ENCODE data around the gene B9D1.
"Not testable (repeated sequence)": the region's sequence is repeated elsewhere in the genome, so short reads cannot be mapped to it uniquely, and the experiment has no call there.

B9D1 gene

GRCh38 chr17:19357351-19357750 lies 5.2 kb downstream of the B9D1 start:
- DNase-seq, result no peak

GRCh38 chr17:19354748-19355147 lies 7.8 kb downstream of the B9D1 start:
- DNase-seq, result no peak

DNA sequence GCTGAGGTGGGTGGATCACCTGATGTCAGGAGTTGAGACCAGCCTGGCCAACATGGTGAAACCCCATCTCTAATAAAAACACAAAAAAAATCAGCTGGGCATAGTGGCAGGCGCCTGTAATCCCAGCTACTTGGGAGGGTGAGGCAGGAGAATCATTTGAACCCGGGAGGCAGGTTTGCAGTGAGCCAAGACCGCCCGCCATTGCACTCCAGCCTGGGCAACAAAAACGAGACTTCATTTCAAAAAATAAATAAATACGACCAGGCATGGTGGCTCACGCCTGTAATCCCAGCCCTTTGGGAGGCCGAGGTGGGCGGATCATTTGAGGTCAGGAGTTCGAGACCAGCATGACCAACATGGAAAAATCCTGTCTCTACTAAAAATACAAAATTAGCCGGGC lies 9.1 kb downstream of the B9D1 start:
- not testable (repeated sequence) for DNase-seq

DNA sequence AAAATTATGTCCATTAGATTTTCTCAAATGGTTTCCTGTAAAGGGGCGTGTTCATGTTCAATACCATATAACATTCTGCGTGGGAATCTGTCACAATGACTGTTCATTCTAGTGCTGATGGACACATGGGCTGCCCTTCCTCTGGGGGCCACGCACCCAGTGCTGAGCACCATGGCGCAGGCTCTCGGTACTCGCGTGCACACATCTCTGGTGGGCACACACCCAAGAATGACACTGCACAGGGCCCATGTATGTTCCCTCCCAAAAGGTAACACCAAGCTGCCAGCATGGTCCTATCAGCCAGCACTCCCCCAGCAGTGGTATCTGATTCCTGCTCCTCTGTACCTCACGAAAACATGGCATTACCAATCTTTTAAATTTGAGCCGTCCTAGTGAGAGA lies 13.7 kb downstream of the B9D1 start:
- no peak for DNase-seq

GRCh38 chr17:19348081-19348650 lies 14.4 kb downstream of the B9D1 start:
- no peak for DNase-seq

- DNase-seq, result no peak
Measured at GRCh38 chr17:19347323-19348080, 15.0 kb downstream of the B9D1 start.

DNA sequence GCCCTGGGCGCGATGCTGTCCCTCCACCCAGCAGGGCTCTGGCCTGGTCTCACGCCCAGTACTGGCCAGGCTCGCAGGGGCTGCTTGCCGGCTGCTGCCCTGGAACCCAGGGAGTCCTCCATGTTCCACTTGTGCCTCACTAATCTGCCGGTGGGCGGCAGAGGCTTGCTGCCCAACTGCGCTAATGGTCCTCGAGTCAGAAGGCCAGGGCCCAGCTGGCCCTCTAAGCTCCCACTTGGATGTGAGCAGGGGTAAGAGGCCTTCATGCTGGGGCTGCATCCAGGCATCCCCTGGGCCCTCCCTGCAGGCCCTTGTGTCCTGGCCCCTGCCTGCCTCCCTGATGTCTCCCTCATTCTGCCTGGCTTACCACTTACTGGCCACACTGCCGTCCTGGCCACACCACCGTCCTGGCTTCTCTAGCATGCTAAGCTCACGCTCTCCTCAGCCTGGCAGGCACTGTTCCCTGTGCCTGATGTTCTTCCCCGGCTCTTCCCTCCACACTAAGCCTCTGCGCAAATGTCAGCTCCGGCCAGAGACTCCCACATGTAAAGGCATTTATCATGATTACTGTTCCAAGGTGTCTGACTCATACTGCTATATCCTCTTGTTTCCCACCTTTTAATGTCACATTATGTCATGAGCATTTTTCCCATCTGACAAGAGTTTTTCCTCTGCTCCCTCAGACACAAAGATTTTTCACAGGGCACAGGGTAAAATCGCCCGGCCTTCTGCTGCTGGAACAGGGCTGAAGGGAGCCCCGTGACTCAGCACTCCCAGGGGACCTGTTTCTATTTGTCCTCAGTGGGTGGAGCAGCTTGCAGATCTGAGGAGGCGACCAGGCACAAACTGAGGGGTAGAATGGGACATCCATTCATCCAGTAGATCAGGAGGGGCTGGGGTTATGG lies 15.9 kb downstream of the B9D1 start:
- no peak for DNase-seq

GRCh38 chr17:19345486-19346350 lies 16.8 kb downstream of the B9D1 start:
- no peak for DNase-seq

- no peak for DNase-seq
Measured at GRCh38 chr17:19345067-19345460, 17.5 kb downstream of the B9D1 start.

DNA sequence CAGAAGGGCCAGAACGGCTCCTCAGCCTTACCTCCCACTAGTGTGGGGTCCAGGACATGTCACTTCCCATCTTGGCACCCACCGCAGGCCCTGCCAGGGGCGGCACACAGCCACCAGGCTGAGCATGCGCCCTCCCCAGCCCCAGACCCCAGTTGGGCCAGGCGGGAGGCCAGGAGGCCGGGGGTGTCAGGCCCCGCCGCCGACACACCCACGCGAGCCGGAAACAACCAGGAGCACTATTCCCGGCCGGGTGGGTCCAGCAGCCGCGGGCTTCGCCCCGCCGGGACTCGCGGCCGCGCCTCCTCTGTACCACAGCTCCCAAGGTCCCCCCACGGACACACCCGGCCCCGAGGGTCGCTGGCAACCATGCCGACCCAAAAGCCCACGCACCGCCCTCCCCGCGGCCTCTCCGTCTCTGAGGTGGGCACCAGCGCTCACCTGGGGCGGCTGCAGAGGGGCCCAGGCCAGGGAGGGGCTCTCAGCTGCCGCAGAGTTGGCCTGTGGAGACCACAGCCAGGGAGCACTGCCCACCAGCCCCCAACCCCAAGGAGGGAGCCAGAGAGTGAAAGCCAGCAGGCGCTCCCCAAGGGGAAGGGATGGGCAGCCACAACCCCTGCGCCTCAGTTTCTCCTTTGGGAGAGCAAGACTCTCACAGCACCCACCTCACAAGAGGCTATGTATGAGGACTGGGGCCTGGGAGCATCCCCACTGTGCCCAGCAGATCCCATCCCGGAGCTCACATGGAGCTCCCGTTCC lies 18.0 kb downstream of the B9D1 start:
- DNase-seq, result no peak

GRCh38 chr17:19343671-19344151 lies 18.8 kb downstream of the B9D1 start:
- DNase-seq, result no peak

- no peak for DNase-seq
Measured at GRCh38 chr17:19343256-19343630, 19.3 kb downstream of the B9D1 start.

DNA sequence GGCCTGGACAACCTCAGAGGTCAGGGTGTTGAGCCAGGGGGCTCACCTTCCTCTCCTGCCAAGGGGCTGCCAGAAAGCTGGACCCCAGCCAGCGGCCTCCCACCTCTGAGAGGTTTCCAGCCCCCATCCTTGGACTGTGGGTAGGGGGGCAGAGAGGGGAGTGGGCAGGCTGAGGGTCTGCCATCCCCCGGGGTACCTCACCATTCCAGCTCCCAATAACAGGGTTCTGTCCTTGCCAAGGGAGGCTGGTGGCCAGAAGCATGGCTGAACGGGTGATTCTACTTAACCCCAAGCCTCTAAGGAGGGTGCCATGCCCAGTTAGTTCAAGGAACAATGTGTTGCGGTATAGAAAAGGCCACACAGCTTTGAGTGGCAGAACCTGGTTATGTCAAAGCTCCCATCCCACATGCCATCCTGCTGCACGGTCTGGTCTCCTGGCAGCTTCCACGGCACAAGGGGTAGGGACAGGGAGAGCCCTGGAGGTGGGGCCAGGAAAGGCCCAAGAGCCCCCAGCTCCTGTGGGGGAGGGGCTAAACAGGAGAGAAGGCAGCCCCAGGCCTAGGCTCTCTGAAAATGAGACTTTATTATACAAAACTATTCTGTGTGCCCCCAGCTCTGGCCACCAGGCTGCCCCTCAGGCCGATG lies 19.8 kb downstream of the B9D1 start:
- no peak for DNase-seq

DNA sequence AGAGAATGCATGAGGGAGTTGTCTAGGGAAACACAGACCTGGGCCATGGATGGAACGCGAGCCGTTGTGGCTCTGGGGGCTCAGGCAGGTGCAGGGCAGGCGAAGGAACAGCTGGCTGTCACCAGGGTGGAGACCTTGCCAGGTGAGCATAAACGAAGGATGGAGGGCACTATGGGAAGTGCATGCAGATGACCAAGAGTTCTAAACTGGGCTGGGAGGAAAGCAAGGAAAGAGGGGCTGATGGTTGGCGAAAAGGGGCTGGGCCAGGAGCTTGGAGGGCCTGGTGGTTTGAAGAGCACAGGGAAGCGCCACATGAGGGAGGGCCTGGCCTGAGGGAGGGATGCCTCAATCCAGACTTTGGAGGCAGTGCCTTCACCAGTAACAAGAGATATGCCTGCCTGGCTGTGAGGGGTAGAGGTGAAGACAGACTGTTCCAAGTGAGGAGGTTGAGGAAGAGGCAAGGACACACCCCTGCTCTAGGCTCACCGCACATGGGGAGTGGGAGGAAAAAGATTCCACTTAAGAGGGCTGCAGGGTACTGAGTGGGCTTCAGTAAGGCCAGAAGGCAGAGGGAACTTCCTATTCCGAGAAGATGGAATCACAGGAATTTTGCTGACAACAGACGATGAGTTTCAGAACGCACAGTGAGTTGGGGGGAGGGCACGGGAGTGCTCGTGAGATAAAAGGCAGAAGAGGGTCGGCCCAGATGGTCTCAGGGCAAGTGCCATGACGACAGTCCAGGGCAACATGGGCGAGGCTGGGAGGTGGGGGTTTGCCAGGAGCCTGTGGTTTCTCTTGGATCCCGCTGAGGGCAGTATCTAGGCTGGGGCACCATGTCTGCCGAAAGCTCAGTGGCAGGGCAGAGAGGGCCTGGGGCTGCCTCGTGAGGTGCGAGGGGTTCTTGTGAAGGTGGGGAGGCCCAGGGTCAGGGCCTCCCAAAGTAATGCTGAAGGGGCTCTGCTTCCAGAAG lies 20.6 kb downstream of the B9D1 start:
- DNase-seq, result no peak

DNA sequence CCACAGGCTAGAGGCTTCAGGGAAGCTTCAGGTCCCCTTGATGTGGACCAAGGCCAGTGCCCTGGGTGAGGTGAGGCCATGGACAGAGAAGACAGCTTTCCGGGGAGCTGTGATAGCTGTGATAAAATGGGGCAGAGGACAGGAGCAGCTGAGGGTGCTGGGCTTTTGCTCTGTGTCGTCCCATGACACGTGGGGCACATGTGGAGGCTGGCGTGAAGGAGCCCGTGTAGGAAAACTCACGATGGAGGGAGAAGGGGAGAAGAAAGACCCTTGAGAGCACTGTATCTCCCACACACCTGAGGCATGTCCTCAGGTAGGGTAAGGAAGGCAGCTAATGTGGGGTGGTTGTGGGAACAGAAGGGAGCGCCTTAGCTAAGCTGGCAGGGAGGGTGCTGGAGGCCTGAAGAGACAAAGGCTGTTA lies 21.3 kb downstream of the B9D1 start:
- DNase-seq, result no peak

- no peak for DNase-seq
Measured at GRCh38 chr17:19339341-19339815, 23.1 kb downstream of the B9D1 start.

DNA sequence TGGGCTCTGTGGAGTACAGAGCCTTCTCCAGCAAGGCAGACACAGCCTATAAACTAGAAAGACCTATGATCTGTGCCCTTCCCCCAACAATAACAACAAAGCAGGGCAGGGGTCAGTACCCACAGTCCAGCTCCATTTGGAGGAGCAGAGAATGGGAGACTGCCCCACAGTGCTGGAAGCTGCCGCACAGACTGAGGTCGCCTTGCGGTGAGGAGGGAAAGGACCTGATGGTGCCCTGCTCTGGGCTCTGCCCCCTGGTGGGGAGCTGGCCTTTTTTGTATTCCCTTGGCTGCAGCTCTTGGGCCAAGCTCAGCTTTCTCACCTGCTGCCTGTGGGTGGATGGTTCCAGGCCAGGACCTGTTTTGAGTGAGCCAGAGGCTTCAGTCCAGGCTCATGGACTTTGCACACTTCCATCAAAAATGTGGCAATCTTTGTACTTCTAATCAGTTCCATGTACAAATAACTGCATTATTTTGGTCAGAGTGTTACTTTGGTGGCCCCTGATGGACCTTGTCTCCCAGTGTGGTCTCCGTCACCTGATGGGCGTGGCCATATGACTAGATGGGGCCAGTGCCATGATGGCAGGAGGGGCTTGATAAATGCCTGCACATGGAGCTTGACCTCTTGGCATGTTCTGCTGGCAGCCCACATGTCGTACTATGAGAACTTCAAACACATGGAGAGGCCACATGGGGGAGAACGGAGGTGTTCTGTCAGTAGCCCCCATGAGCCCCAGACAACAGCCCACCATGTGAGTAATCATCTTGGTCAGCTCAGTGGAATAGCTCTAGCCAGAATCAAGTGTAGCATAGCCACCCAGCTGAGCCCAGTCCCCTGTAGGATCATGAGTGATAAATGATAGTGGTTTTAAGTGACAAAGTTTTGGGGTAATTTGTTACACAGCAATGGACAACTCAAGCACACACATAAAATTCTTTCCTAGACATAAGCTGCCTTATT lies 24.2 kb downstream of the B9D1 start:
- DNase-seq, result peak; percentile 57

GRCh38 chr17:19337712-19338023 lies 24.9 kb downstream of the B9D1 start:
- no peak for DNase-seq

Data from activated gamma-delta T cell treated with Interleukin-2 at 50 U/mL for 16 hours (primary cell).